Neutrophil (primary cell): ENCODE measurements around the gene IL6.

ENCODE experiments used
- H3K27ac ChIP-seq: fragments of 200-600 bp; sonication (generic); 2 replicates; pipeline ENCODE4 v1.5.1; 2016; ENCODE audit warnings: mild to moderate bottlenecking, moderate library complexity
- H3K27me3 ChIP-seq: fragments of 200-600 bp; sonication (generic); 2 replicates; pipeline ENCODE4 v1.6.0; 2016; ENCODE audit warnings: mild to moderate bottlenecking
- H3K36me3 ChIP-seq: fragments of 200-600 bp; sonication (generic); 2 replicates; pipeline ENCODE4 v1.5.1; 2017
- H3K4me1 ChIP-seq, 2 experiments: fragments of 200-600 bp in 1 of 2; sonication (generic) in 1 of 2; 1 replicate in 1 of 2; 2 replicates in 1 of 2; pipeline versions ENCODE4 v1.5.1 to v1.6.1; 2013 to 2016; ENCODE audit warnings: low read depth in 1 of 2, low read length in 1 of 2, mild to moderate bottlenecking in 1 of 2, moderate library complexity in 1 of 2; ENCODE audit not compliant: control insufficient read depth in 1 of 2, insufficient read depth in 1 of 2
- H3K4me3 ChIP-seq, 2 experiments: fragments of 200-600 bp in 1 of 2; sonication (generic) in 1 of 2; 1 replicate in 1 of 2; 2 replicates in 1 of 2; pipeline ENCODE4 v1.5.1; 2013 to 2016; ENCODE audit warnings: low read depth in 1 of 2, low read length in 1 of 2, mild to moderate bottlenecking in 1 of 2, moderate library complexity in 1 of 2
- H3K9me3 ChIP-seq: fragments of 200-600 bp; sonication (generic); 2 replicates; pipeline ENCODE4 v1.5.1; 2016
- CTCF ChIP-seq: fragments of 200-600 bp; sonication (generic); IDR thresholded peaks from 2 replicates; pipeline ENCODE4 v1.5.1; 2016; ENCODE audit warnings: antibody characterized with exemption

The IL6 gene

GRCh38 chr7:22724861-22725260 lies 2.1 kb upstream of the IL6 start:
- Histone ChIP-seq H3K36me3 (no peaks in the 10 kb centered on the region), H3K4me3 (no peak overlapping the region), H3K27me3 (peaks cover 66% of the 10 kb centered on the region), H3K9me3 (no peaks in the 10 kb centered on the region), H3K4me1 (peaks cover 10 to 12% of the 10 kb centered on the region in 2 experiments), H3K27ac (no peak overlapping the region)
- TF ChIP-seq CTCF: no peak

GRCh38 chr7:22725585-22725984 lies 1.4 kb upstream of the IL6 start:
- H3K27me3 ChIP-seq: peaks cover 70% of the 10 kb centered on the region
- TF ChIP-seq CTCF: no peak
- H3K4me1 ChIP-seq: peaks cover 10 to 12% of the 10 kb centered on the region in 2 experiments
- no peak overlapping the region for H3K27ac ChIP-seq
- no peaks in the 10 kb centered on the region for H3K9me3 ChIP-seq
- no peak overlapping the region for H3K4me3 ChIP-seq
- no peaks in the 10 kb centered on the region for H3K36me3 ChIP-seq

GRCh38 chr7:22726345-22726906 lies 574 bp upstream of the IL6 start:
- no peak for TF ChIP-seq CTCF
- peaks cover 10% of the 10 kb centered on the region in 2 experiments for H3K4me1 ChIP-seq
- no peak overlapping the region for H3K27ac ChIP-seq
- no peaks in the 10 kb centered on the region for H3K9me3 ChIP-seq
- no peaks in the 10 kb centered on the region for H3K36me3 ChIP-seq
- H3K27me3 ChIP-seq: peaks cover 73% of the 10 kb centered on the region
- H3K4me3 ChIP-seq: peak overlapping the region in 1 of 2 experiments; percentile 9

GRCh38 chr7:22727714-22728035 lies 675 bp downstream of the IL6 start:
- Histone ChIP-seq H3K36me3 (no peaks in the 10 kb centered on the region), H3K4me3 (no peak overlapping the region), H3K27ac (no peak overlapping the region), H3K27me3 (peaks cover 70% of the 10 kb centered on the region), H3K4me1 (peaks cover 9 to 10% of the 10 kb centered on the region in 2 experiments), H3K9me3 (no peaks in the 10 kb centered on the region)
- no peak for TF ChIP-seq CTCF

GRCh38 chr7:22728401-22729029 lies 1.5 kb downstream of the IL6 start:
- no peak for TF ChIP-seq CTCF
- H3K27ac ChIP-seq: no peak overlapping the region
- H3K36me3 ChIP-seq: no peaks in the 10 kb centered on the region
- peaks cover 70% of the 10 kb centered on the region for H3K27me3 ChIP-seq
- H3K4me3 ChIP-seq: no peak overlapping the region
- H3K9me3 ChIP-seq: no peaks in the 10 kb centered on the region
- peaks cover 3 to 7% of the 10 kb centered on the region in 2 experiments for H3K4me1 ChIP-seq
